Kidney tubule cell (primary cell): ENCODE results near the gene PACSIN1.

ENCODE experiments used
- DNase-seq: peaks from one replicate; pipeline ENCODE4 v3.0.0-alpha.2; 2018; ENCODE audit warnings: low spot score

Gene PACSIN1

GRCh38 chr6:34562350-34562749 is 96.5 kb downstream of the PACSIN1 start:
- no peak for DNase-seq

DNA sequence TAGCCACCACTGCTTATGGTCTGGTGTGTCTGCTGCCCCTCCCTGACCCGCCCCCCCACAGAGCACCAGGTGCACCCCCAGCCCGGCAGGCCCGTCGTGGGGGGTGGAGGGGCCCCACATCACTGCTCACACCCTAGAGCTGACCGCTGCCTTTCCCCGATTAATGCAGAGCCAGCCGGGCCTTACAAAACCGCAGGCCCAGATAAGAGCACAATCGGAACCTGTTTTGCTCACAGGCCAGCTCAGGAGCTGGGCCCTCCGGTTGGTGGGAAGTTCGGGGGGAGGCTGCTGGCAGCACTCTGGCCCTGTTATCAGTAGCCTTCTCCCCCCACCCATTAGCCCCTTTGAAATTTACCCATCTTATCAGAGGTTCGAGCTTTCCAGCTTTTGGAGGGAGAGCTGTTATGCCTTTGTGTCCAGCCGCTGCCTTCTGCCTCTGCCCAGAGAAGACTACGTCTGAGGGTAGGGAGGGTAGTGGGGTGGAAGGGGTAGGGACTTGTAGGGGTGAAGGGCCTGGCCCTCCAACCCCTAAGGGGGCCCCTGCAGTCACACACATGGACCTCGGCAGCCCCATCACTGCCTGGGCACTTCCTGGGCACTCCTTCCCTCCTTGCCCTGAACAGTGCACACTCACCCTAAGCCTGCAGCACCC is 97.1 kb downstream of the PACSIN1 start:
- no peak for DNase-seq

- no peak for DNase-seq
These were observed 97.6 kb downstream of the PACSIN1 start for GRCh38 chr6:34563513-34563870.

DNA sequence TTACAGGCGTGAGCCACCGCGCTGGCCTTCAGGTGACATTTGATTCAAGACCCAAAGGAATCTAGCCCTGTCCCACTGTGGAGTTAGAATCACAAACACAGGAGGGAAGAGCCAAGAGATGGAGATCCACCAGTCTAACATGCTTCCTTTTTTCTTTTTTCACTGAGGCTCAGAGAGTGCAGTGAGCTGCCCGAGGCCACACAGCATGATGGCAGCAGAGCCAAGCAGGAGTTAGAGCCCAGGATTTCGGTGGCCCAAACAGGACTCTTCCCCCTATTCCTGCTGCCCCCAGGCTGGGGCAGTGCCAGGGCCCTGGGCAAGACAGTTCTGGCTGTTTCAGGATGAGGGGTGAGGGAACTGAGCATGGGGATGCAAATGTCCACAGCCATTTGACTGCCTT is 98.3 kb downstream of the PACSIN1 start:
- no peak for DNase-seq

DNA sequence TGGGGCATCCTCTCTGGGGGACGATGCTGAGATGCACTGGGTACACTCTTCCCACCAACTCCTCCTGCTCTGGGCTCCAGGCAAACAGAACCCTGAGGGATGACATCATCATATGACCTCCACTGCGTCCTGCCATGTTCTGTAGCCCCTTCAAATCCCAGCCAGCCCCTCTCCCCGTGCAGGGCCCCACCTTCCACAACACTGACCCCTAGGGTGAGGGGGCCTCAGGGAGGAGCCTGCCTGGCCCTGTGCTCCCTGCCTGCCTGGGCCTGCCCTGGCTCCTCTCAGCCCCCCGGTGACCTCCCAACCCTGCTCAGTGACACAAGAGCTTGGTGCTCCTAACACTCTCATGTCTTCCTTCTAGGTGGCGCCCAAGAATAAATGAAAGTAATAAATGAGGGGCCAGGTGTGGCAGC is 99.9 kb downstream of the PACSIN1 start:
- DNase-seq, result no peak

DNA sequence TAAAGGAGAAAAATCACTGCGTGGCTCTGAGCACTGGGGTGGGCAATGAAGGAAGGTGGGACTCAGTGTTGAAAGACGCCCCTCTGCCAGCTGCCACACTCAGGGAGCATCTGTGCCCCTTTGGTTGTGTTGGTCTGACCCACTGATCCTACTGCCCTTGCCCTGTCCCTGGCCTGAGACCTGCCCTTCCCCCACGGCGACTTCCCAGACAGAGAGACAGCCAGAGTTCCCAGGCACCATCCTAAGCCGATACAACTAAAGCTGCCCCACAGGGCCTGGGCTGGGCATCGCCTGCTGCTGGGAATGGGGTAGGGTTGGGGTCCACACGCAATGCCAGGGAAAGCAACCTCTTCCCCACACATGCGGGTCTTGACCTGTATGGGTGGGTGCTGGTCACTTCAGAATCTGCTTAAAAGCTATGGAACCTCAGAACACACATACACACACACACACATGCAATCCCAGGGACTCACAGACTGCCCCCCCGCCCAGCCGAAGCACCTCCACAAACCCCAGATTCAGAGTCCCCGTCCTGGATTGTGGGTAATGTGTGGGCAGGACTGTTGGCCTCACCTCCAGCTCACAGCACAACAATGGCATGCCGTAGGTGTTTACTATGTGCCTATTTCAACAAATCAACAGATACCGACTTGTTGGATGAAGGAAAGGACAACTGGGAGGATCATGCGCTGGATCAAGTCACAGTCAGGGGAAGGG is 101.1 kb downstream of the PACSIN1 start:
- no peak for DNase-seq

GRCh38 chr6:34568341-34569201 is 102.7 kb downstream of the PACSIN1 start:
- no peak for DNase-seq

DNA sequence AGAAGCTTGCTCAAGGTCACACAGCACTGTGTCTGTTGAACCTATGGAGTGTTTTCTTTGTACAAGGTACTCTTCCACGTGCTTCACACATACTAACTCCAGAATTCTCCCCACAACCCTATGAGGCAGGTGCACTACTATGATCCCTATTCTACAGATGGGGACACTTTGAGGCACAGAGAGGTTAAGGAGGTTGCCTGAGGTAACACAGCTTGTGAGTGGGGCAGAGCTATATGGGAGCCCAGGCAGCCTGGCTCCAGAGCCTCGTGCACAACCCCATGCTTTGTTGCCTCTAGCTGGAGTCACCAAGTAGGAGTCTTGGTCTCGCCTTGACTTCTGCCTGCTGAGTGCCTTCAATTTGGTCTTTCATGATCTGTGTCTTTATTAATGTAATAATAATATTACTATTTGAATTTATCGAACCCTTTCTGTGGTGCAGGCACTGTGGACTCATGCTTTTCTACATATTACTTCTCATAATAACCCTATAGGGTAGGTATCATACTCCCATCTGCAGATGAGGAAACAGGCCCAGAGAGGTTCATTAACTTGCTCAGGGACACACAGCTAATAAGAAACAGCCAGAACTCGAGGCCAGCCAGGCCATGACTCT is 103.6 kb downstream of the PACSIN1 start:
- DNase-seq, result no peak

- no peak for DNase-seq
These were observed 104.4 kb downstream of the PACSIN1 start for GRCh38 chr6:34570066-34570833.

DNA sequence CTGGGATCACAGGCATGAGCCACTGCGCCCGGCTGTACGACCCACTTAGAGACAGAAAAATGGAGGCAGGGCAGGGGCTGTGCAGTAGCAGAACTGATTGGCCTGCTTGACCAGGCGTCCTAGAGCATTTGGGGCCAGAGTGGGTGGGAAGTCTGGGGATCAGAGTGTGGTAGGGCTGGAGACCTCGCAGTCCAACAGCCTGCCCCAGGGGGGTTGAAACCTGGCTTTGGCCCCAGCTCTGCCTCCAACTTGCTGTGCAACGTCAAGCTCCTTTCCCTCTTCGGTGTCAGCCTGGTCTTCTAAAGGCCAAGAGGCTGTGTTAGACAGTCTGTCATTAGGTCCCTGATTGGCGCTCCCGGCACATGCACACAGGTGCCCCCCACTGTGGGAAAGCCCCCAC is 105.5 kb downstream of the PACSIN1 start:
- no peak for DNase-seq

GRCh38 chr6:34572021-34572420 is 106.1 kb downstream of the PACSIN1 start:
- DNase-seq, result no peak

- DNase-seq, result no peak
These were observed 106.7 kb downstream of the PACSIN1 start for GRCh38 chr6:34572585-34572984.

GRCh38 chr6:34573567-34574183 is 107.8 kb downstream of the PACSIN1 start:
- DNase-seq, result no peak

GRCh38 chr6:34574647-34575293 is 108.9 kb downstream of the PACSIN1 start:
- DNase-seq, result no peak

DNA sequence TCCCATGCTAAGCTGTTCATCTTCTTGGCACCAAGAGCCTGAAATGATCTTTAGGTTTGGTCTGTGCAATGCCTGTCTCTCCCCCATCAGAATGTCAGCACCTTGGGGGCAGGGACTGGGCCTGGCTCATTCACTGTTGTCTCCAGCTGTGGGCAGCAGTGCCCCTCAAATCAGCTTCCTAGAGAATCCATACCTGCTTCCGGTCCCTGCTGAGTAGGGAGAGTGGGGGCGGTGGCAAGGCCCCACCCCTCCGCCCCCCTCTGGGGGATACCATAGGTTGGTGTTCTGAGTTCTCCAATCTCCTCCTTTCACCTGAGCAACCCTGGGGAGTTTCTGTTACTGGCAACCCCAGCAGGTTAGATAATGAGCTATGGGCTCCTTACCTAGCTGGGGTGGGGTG is 109.5 kb downstream of the PACSIN1 start:
- DNase-seq, result no peak

DNA sequence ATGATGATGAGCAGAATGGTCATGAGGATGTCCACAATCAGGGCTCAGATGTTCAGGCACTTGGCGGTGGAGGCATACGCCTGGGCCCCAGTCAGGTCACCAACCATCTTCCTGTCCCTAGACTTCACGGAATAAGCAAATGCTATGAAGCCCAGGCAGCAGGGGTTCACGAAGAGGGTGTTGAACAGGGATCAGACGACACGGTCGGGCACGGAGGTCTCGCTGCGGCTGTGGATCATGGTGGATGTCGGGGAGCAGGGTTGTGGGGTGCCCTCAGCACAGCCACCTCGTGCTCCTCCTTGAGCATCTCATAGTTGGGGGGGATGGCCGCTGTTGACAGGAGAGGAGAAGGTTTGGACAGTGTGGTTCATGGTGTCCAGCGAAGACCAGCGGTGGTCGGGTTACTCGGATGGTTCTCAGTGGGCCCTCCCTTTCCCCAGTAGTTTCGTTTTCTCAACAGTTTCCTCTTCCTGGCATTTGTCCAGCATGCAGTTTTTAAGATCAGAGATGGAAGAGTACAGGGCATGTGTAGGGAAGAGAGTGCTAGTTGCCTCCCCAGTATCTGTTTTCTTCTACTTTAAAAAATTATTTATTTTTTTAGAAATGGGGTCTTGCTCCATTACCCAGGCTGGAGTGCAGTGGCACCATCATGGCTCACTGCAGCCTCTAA is 110.5 kb downstream of the PACSIN1 start:
- DNase-seq, result no peak

DNA sequence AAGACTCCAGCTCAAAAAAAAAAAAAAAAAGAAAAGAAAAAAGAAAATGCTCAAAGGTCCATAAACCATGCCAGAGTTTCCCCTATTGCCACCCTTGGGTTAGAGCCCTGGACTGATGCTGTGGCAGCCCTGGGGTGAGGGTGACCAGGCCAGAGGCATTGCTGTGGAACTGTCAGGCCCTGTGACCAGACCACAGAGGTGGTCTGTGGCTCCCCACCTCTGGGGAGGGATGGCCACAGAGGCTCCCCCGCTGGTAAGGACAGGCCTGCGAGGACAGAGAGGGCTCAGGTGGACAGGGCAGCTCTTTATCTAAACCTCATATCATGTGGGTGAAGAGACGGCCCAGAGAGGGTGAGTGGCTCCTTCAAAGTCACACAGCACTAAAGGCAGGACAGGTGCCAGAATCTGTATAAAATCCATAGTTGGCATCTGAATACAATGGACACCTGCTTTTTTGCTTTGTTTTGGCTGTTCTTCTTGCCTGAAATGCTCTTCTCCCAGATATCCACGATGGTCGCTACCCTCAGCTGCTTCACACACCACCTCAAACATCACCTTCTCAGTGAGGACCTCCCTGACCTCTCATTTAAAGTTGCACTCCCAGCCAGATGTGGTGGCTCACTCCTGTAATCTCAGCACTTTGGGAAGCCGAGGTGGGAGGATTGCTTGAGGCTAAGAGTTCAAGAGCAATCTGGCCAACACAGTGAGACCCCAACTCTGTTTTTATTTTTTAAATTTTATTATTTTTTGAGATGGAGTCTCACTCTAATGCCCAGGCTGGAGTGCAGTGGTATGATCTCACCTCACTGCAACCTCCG is 112.8 kb downstream of the PACSIN1 start:
- DNase-seq, result no peak

DNA sequence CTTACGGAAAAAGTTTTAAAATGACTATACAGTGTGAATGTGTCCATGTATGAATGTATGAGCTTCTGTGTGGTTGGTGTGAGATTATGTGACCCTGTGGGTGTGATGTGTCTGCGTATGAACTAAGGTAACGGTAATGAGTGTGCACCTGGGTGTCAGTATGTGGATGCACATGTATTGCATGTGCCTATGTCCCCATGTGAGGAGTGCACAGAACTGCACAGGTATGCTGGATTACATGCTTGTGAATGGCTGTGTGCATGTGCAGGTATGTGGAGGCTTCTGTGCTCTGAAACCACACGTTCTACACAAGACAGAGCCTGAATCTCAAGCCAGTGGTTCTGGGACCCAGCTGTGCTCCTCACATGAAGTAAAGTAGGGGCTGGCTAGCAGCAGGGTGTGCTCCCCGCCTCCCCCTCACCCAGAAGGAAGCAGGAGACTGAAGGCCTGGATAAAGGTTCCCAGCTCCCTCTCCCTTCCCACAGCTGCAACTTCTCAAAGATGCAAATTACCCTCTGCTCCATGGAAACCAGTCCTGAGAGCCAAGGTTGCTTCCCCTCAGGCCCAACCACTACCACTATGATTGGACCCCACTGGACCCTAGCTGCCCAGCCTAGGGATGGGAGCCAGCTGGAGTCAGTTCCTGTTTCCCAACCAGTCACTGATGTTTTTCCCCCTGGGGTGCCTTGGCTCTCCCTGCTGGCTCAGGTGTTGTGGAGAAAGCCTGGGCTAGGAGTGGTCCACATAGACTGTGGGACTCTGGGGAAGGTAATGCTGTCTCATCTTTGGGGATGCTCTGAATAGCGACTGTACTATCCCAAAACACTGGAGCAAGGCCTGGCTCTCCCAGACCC is 115.1 kb downstream of the PACSIN1 start:
- no peak for DNase-seq

DNA sequence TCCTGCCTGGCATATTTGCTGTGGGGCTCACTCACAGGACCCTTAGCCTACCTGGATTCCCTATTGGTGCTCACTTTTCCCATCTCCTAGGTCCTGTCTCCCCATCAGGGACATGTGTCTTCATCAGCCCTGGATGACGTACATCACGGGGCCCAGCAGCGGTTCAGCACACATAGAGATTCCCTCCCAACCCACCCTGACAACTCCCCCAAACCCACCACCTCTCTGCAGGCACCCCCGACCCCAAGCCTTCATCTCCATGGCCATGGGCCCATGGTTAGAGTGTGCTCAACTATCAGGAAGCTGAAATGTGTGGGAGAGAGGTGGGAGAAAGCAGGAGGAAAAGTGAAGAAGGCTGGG is 115.7 kb downstream of the PACSIN1 start:
- no peak for DNase-seq
